ENCODE results near the gene TUBGCP6. TPM values are rescaled to one million over a fixed set of nuclear protein-coding genes. Genes with fewer than 3 reads are reported as not detected.

TUBGCP6 gene
- total and polyA plus RNA-seq, 2 donors (not counting 1 experiment from before 2014, with no cell fraction given) = 137 to 178 TPM

GRCh38 chr22:50257451-50258360 is 12.9 kb upstream of the TUBGCP6 start:
- H3K27me3 Mint-ChIP-seq = peaks cover 10% of the 10 kb centered on the region
- 89% methylated on average over 28 of the region's 31 CpGs for WGBS (ENCODE audit: insufficient coverage)
- no peak overlapping the region for H3K4me3 Mint-ChIP-seq
- H3K4me1 Mint-ChIP-seq = peaks cover 11% of the 10 kb centered on the region
- TF ChIP-seq CTCF (IDR thresholded peaks at IDR 0.05) (no peak), EZH2 (IDR thresholded peaks at IDR 0.05; ENCODE audit: borderline replicate concordance, insufficient read depth, low read depth, low read length, poor library complexity, severe bottlenecking) (no peak)
- ATAC-seq (ENCODE audit: low read depth) (no peak), DNase-seq (no peak)
- no peak overlapping the region for H3K4me2 ChIP-seq (replicated peaks; ENCODE audit: low read depth, low read length, poor library complexity, severe bottlenecking)
- CTCF ChIA-PET = no interaction called here
- H3K79me2 ChIP-seq (ENCODE audit: control insufficient read depth, insufficient read depth, low read length) = no peaks in the 10 kb centered on the region
- intact Hi-C loops (cut with micrococcal nuclease) = no loop called here
- H3K4me1 ChIP-seq (ENCODE audit: control insufficient read depth in 2 of 2, insufficient read depth in 2 of 2, low read length in 2 of 2) = peaks cover 14 to 15% of the 10 kb centered on the region in 2 donors
- H3K27me3 ChIP-seq (replicated peaks in 1 of 4; ENCODE audit: control extremely low read depth in 1 of 4, control insufficient read depth in 3 of 4, insufficient read depth in 4 of 4, low read length in 3 of 4) = peaks cover 0 to 21% (median 8%) of the 10 kb centered on the region in 4 experiments
- H3K36me3 ChIP-seq (replicated peaks in 1 of 2; ENCODE audit: control extremely low read depth in 1 of 2, control insufficient read depth in 1 of 2, extremely low read depth in 1 of 2, insufficient read depth in 2 of 2, low read length in 1 of 2) = no peaks in the 10 kb centered on the region
- H3K9me3 Mint-ChIP-seq (ENCODE audit: insufficient read depth) = no peaks in the 10 kb centered on the region
- H3K9ac ChIP-seq (ENCODE audit: low read length) = no peak overlapping the region
- no peak overlapping the region for H3K4me3 ChIP-seq (ENCODE audit: control extremely low read depth in 1 of 5, extremely low read depth in 1 of 5, insufficient read depth in 1 of 5, low read depth in 2 of 5, low read length in 4 of 5)
- POLR2A ChIA-PET = no interaction called here
- H4K20me1 ChIP-seq (ENCODE audit: control insufficient read depth, insufficient read depth, low read length, poor library complexity, severe bottlenecking) = no peaks in the 10 kb centered on the region
- no peaks in the 10 kb centered on the region for H3K9me3 ChIP-seq (ENCODE audit: control extremely low read depth in 1 of 3, control insufficient read depth in 2 of 3, insufficient read depth in 1 of 3, low read length in 2 of 3)
- no peak overlapping the region for H3K27ac Mint-ChIP-seq
- no peak overlapping the region for H3K27ac ChIP-seq (ENCODE audit: low read length in 2 of 2)
- no peak overlapping the region for H2AFZ ChIP-seq (ENCODE audit: insufficient read depth, low read depth, low read length, poor library complexity, severe bottlenecking)

- H3K36me3 ChIP-seq (replicated peaks in 1 of 2; ENCODE audit: control extremely low read depth in 1 of 2, control insufficient read depth in 1 of 2, extremely low read depth in 1 of 2, insufficient read depth in 2 of 2, low read length in 1 of 2) = no peaks in the 10 kb centered on the region
- Mint-ChIP-seq H3K27ac (no peak overlapping the region), H3K4me1 (peaks cover 7% of the 10 kb centered on the region)
Observed at GRCh38 chr22:50257041-50257440, 12.2 kb upstream of the TUBGCP6 start.

More at GRCh38 chr22:50257041-50257440, 12.2 kb upstream of the TUBGCP6 start:
- intact Hi-C loops (cut with micrococcal nuclease) = no loop called here
- H3K9ac ChIP-seq (ENCODE audit: low read length) = no peak overlapping the region
- no peaks in the 10 kb centered on the region for H3K9me3 ChIP-seq (ENCODE audit: control extremely low read depth in 1 of 3, control insufficient read depth in 2 of 3, insufficient read depth in 1 of 3, low read length in 2 of 3)
- DNase-seq = no peak
- no peak overlapping the region for H3K4me2 ChIP-seq (replicated peaks; ENCODE audit: low read depth, low read length, poor library complexity, severe bottlenecking)
- CTCF ChIA-PET = no interaction called here
- no peak for ATAC-seq (ENCODE audit: low read depth)
- no peak overlapping the region for H3K27ac ChIP-seq (ENCODE audit: low read length in 2 of 2)
- no peak overlapping the region for H2AFZ ChIP-seq (ENCODE audit: insufficient read depth, low read depth, low read length, poor library complexity, severe bottlenecking)
- Mint-ChIP-seq H3K4me3 (no peak overlapping the region), H3K27me3 (peaks cover 5% of the 10 kb centered on the region), H3K9me3 (ENCODE audit: insufficient read depth) (no peaks in the 10 kb centered on the region)
- WGBS (ENCODE audit: insufficient coverage) = 95% methylated on average over 12 of the region's 16 CpGs
- H3K27me3 ChIP-seq (replicated peaks in 1 of 4; ENCODE audit: control extremely low read depth in 1 of 4, control insufficient read depth in 3 of 4, insufficient read depth in 4 of 4, low read length in 3 of 4) = peaks cover 0 to 14% (median 3%) of the 10 kb centered on the region in 4 experiments
- no peaks in the 10 kb centered on the region for H4K20me1 ChIP-seq (ENCODE audit: control insufficient read depth, insufficient read depth, low read length, poor library complexity, severe bottlenecking)
- TF ChIP-seq CTCF (IDR thresholded peaks at IDR 0.05) (no peak), EZH2 (IDR thresholded peaks at IDR 0.05; ENCODE audit: borderline replicate concordance, insufficient read depth, low read depth, low read length, poor library complexity, severe bottlenecking) (no peak)
- peaks cover 7 to 9% of the 10 kb centered on the region in 2 donors for H3K4me1 ChIP-seq (ENCODE audit: control insufficient read depth in 2 of 2, insufficient read depth in 2 of 2, low read length in 2 of 2)
- H3K4me3 ChIP-seq (ENCODE audit: control extremely low read depth in 1 of 5, extremely low read depth in 1 of 5, insufficient read depth in 1 of 5, low read depth in 2 of 5, low read length in 4 of 5) = no peak overlapping the region
- H3K79me2 ChIP-seq (ENCODE audit: control insufficient read depth, insufficient read depth, low read length) = no peaks in the 10 kb centered on the region
- POLR2A ChIA-PET = no interaction called here

Measured in B cell (primary cell).